Panc1 (cell line): ENCODE measurements around the gene NAGLU.

Experiments used
- CTCF ChIP-seq: fragments of 450-650 bp; IDR thresholded peaks from 2 replicates; pipeline ENCODE4 v1.5.1; 2017; ENCODE audit warnings: mild to moderate bottlenecking
- POLR2AphosphoS5 ChIP-seq: IDR thresholded peaks from 2 replicates; pipeline ENCODE4 v1.6.1; 2012; ENCODE audit warnings: mild to moderate bottlenecking, low read depth, low read length, moderate library complexity
- REST ChIP-seq, 2 experiments: IDR thresholded peaks; 2 replicates each; pipeline ENCODE4 v1.6.1; 2011 to 2012; ENCODE audit warnings: low read depth in 2 of 2, control low read depth in 1 of 2, low read length in 1 of 2, mild to moderate bottlenecking in 1 of 2, moderate library complexity in 1 of 2; ENCODE audit not compliant: insufficient read depth in 1 of 2
- SIN3A ChIP-seq: IDR thresholded peaks from 2 replicates; pipeline ENCODE4 v1.6.1; 2012; ENCODE audit warnings: low read depth, mild to moderate bottlenecking, low read length, moderate library complexity, borderline replicate concordance; ENCODE audit not compliant: insufficient read depth

DNA sequence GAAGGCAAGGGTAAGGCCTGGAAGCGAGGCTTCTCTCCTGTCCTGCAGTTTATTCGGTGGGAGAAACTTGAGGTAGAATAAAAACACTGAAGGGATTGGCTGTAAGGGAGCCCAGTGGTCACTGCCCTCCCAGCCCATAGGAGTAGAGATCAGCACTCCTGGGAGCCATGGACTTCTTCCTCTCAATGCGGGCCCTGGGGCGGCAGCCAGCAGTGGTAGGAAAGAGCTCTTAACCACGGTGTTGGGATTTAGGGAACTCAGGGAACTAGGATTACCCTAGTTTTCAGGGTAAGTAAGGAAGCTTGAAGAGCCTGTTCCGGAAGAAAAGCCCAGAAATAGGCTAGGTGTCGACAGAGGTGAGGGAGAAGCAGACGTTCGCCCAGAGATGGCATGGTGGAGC, 23.8 kb upstream of the NAGLU start:
- TF ChIP-seq CTCF, result no peak
- no peak for TF ChIP-seq REST (IDR thresholded peaks at IDR 0.05; ENCODE audit: insufficient read depth in 1 of 2, low read depth in 2 of 2, low read length in 1 of 2)
- no peak for TF ChIP-seq POLR2AphosphoS5
- no peak for TF ChIP-seq SIN3A
